ENCODE measurements around the gene DNAI1. TPM values are rescaled to one million over a fixed set of nuclear protein-coding genes. Genes with fewer than 3 reads are reported as not detected.
A peak's percentile ranks its signal among the peaks of the same experiment; 100 is the strongest.

DNAI1 gene
- total RNA-seq, 1 experiment from 2014 or later: 1.1 TPM

DNA sequence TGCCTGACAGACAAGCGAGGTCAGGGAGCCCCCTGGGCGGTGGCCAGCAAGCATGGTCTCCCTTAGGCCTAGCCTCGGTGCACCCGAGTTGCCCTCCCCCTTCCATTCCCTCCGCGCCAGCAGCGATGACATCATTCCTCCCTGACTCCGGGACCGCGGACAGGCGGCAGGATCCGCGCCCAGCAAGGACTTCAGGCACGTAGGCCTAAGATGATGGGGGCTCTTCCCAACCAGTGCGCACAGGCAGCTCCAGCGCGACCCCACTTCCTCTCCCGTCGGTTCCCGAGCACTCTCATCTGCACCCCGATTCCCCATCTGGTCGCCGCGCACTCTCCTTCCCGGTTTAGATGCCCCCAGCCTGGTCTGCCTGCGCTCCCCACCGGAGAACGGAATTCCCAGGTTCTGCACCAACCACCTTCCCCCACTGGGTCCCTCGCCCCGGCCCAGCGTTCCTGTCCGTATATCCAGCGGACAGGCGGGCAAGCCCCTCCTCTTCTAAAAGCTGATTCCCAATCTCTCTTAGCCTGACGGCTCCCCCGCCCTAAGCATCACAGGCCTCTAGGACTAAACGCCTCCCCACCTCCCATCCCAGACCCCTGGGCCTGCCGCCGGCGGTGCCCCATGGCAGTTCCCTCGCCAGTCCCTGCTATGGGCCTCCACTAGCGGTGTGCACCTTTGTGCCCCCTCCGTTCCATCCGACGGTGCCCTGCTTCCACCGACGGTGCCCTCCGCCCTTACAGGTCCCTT is 1.2 kb upstream of the DNAI1 start:
- BruUV-seq (replicated peaks): no TSS peak
- H3K9me2 ChIP-seq (ENCODE audit: insufficient read depth): no peaks in the 10 kb centered on the region
- no peaks in the 10 kb centered on the region for H3K27me3 ChIP-seq (ENCODE audit: insufficient read depth, low read length)
- DNase-seq (ENCODE audit: low read depth, low spot score) (no peak), ATAC-seq (peak; percentile 8; the same call in 1 of the 2 replicates)
- no peaks in the 10 kb centered on the region for H3K36me3 ChIP-seq (ENCODE audit: control insufficient read depth in 1 of 2, insufficient read depth in 2 of 2, low read length in 2 of 2)
- ChIA-PET POLR2A (interaction anchor here (1.1 kb wide), 1 partner anchor 13 kb away, joined by 3 read pairs; no protein-coding TSS in a partner anchor), CTCF (interaction anchor here (1.1 kb wide), 1 partner anchor 146 kb away, joined by 4 read pairs; no protein-coding TSS in a partner anchor), RAD21 (ENCODE audit: low non-redundant PET in 1 of 2, low total read pairs in 2 of 2, uncharacterized antibody in 2 of 2, unreplicated experiment in 2 of 2) (no interaction called here)
- peaks cover 13 to 38% of the 10 kb centered on the region in 2 experiments for H3K4me1 ChIP-seq (ENCODE audit: control insufficient read depth in 1 of 2, insufficient read depth in 2 of 2, low read length in 2 of 2)
- H4K20me1 ChIP-seq (ENCODE audit: insufficient read depth): no peaks in the 10 kb centered on the region
- intact Hi-C loops (cut with micrococcal nuclease): loop anchor here (5.0 to 10.0 kb wide), 2 partner anchors 45 to 413 kb away; partner anchors contain the start of gene UBAP2
- H3K27ac ChIP-seq (ENCODE audit: low read depth, low read length): peak overlapping the region; percentile 4; the same call in 1 of the 2 replicates
- peaks cover 19% of the 10 kb centered on the region for H3K79me2 ChIP-seq (ENCODE audit: insufficient read depth, low read length)
- no peak overlapping the region for H2AFZ ChIP-seq (ENCODE audit: low read depth, low read length, poor library complexity, severe bottlenecking)
- no peak for TF ChIP-seq POLR2A (IDR thresholded peaks at IDR 0.05; ENCODE audit: borderline replicate concordance, extremely low read depth, insufficient read depth, insufficient read length)
- TF ChIP-seq SRF (IDR thresholded peaks at IDR 0.05; ENCODE audit: low read depth): no peak
- no peak for TF ChIP-seq TCF7L2 (IDR thresholded peaks at IDR 0.05; ENCODE audit: borderline replicate concordance, extremely low read depth, insufficient read depth, insufficient read length)
- TF ChIP-seq SIN3A (IDR thresholded peaks at IDR 0.05; ENCODE audit: low read depth): no peak
- peak overlapping the region; percentile 76 for H3K9ac ChIP-seq (ENCODE audit: low read length)
- H3K4me3 ChIP-seq (replicated peaks in 1 of 2; ENCODE audit: low read depth in 1 of 2, low read length in 2 of 2): peak overlapping the region; percentile 78 to 79
- no peaks in the 10 kb centered on the region for H3K9me3 ChIP-seq (ENCODE audit: control insufficient read depth in 1 of 2, insufficient read depth in 1 of 2, low read depth in 1 of 2, low read length in 2 of 2)
- H3K4me2 ChIP-seq (ENCODE audit: low read length): peak overlapping the region; percentile 85

DNA sequence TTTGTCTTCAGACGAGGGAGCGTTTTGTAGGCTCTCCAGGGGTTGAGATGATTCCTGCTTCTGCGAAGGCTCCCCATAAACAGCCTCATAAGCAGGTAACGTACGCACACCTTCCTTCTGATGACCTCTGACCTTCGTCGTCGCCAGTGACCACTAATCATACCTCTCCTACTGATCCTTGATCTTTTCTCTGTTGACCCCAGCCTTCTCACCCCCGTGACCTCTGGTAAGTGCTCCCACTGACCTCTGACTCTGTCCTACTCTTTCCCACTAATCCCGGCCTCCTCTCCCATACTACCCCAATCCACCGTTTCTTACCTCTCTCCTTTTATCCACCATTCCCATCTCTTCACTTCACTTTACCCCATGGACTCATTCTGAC is 345 bp downstream of the DNAI1 start:
- Histone ChIP-seq H3K9me3 (ENCODE audit: control insufficient read depth in 1 of 2, insufficient read depth in 1 of 2, low read depth in 1 of 2, low read length in 2 of 2) (no peaks in the 10 kb centered on the region), H3K4me2 (ENCODE audit: low read length) (peak overlapping the region; percentile 85), H3K4me1 (ENCODE audit: control insufficient read depth in 1 of 2, insufficient read depth in 2 of 2, low read length in 2 of 2) (peaks cover 18 to 49% of the 10 kb centered on the region in 2 experiments), H3K9me2 (ENCODE audit: insufficient read depth) (no peaks in the 10 kb centered on the region), H4K20me1 (ENCODE audit: insufficient read depth) (no peaks in the 10 kb centered on the region), H2AFZ (ENCODE audit: low read depth, low read length, poor library complexity, severe bottlenecking) (no peak overlapping the region), H3K79me2 (ENCODE audit: insufficient read depth, low read length) (peaks cover 19% of the 10 kb centered on the region), H3K27ac (ENCODE audit: low read depth, low read length) (no peak overlapping the region), H3K36me3 (ENCODE audit: control insufficient read depth in 1 of 2, insufficient read depth in 2 of 2, low read length in 2 of 2) (no peaks in the 10 kb centered on the region), H3K4me3 (replicated peaks in 1 of 2; ENCODE audit: low read depth in 1 of 2, low read length in 2 of 2) (peak overlapping the region; percentile 26 to 79), H3K27me3 (ENCODE audit: insufficient read depth, low read length) (no peaks in the 10 kb centered on the region), H3K9ac (ENCODE audit: low read length) (peak overlapping the region; percentile 25; the same call in 1 of the 2 replicates)
- POLR2A ChIA-PET: no interaction called here
- CTCF ChIA-PET: interaction anchor here (1.0 to 1.7 kb wide), 3 partner anchors 55 to 145 kb away, joined by 4 to 5 read pairs (median 4); no protein-coding TSS in a partner anchor
- intact Hi-C loops (cut with micrococcal nuclease): loop anchor here (5.0 to 10.0 kb wide), 2 partner anchors 43 to 414 kb away; partner anchors contain the start of gene UBAP2
- no peak for DNase-seq (ENCODE audit: low read depth, low spot score)
- no peak for TF ChIP-seq EZH2 (IDR thresholded peaks at IDR 0.05)
- no peak for TF ChIP-seq TCF7L2 (IDR thresholded peaks at IDR 0.05; ENCODE audit: borderline replicate concordance, extremely low read depth, insufficient read depth, insufficient read length)
- no peak for TF ChIP-seq ZNF274 (IDR thresholded peaks at IDR 0.05; ENCODE audit: low read depth, low read length)
- no peak for TF ChIP-seq RAD21 (IDR thresholded peaks at IDR 0.05; ENCODE audit: low read depth)
- no peak for TF ChIP-seq FOSL1 (IDR thresholded peaks at IDR 0.05; ENCODE audit: low read depth)
- RAD21 ChIA-PET (ENCODE audit: low non-redundant PET in 1 of 2, low total read pairs in 2 of 2, uncharacterized antibody in 2 of 2, unreplicated experiment in 2 of 2): no interaction called here
- no peak for ATAC-seq
- BruUV-seq (replicated peaks): no TSS peak
